Activated T-cell treated with anti-CD3 and anti-CD28 coated beads, Interleukin-2, amount 50 U/mL, for 4 hours (primary cell): ENCODE results near the gene DLG2. TPM values are rescaled to one million over a fixed set of nuclear protein-coding genes. Genes with fewer than 3 reads are reported as not detected.

Experiments
- ATAC-seq, 2 donors: fragments of 200-7000 bp; cut with Tn5 transposase; one replicate each; pipeline ENCODE4 v1.10.0; 2021
- DNase-seq: peaks from one replicate; pipeline ENCODE4 v3.0.0-alpha.2; 2020
- H3K27me3 Mint-ChIP-seq: one replicate; pipeline ENCODE4 v1.8.0; 2021; ENCODE audit warnings: low read depth, mixed read lengths
- H3K36me3 Mint-ChIP-seq: one replicate; pipeline ENCODE4 v1.8.0; 2022; ENCODE audit warnings: mixed read lengths; ENCODE audit not compliant: insufficient read depth
- H3K4me1 Mint-ChIP-seq: one replicate; pipeline ENCODE4 v1.8.0; 2021; ENCODE audit warnings: low read depth, mixed read lengths
- H3K4me3 Mint-ChIP-seq: one replicate; pipeline ENCODE4 v1.8.0; 2021; ENCODE audit warnings: mild to moderate bottlenecking, moderate library complexity, mixed read lengths
- H3K9me3 Mint-ChIP-seq: one replicate; pipeline ENCODE4 v1.8.0; 2021; ENCODE audit warnings: mixed read lengths
- total RNA-seq, 3 donors: library from RNA; stranded (reverse); gene quantifications; one replicate each; pipeline ENCODE4 v1.2.1, GENCODE V29; 2021

Gene DLG2
- total RNA-seq, 3 donors from 2014 or later, result 0.54 to 1.3 (median 0.58) TPM

DNA sequence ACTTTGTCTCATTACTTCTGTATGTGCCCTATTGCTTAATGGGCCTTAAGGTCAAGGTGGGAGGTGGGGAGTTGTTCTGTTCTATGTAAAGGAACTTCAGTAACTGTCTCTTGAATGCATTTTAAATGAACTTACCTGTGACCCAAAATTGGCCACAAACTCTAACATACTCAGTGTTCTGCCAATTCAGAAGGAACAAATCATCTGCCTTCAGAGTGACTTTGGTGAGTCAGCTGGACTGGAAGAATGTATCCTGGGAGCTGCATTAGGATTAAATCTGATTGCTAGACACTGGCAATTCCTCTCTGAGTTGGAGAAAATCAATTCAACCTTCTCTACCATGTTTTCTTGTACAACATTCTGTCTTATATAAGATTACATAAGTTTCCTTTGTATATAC, 1104.8 kb downstream of the DLG2 start:
- ATAC-seq (no peak), DNase-seq (no peak)
- H3K27me3 Mint-ChIP-seq, result no peaks in the 10 kb centered on the region
- no peaks in the 10 kb centered on the region for H3K4me1 Mint-ChIP-seq
- no peaks in the 10 kb centered on the region for H3K36me3 Mint-ChIP-seq
- no peak overlapping the region for H3K4me3 Mint-ChIP-seq
- peaks cover 12% of the 10 kb centered on the region for H3K9me3 Mint-ChIP-seq

DNA sequence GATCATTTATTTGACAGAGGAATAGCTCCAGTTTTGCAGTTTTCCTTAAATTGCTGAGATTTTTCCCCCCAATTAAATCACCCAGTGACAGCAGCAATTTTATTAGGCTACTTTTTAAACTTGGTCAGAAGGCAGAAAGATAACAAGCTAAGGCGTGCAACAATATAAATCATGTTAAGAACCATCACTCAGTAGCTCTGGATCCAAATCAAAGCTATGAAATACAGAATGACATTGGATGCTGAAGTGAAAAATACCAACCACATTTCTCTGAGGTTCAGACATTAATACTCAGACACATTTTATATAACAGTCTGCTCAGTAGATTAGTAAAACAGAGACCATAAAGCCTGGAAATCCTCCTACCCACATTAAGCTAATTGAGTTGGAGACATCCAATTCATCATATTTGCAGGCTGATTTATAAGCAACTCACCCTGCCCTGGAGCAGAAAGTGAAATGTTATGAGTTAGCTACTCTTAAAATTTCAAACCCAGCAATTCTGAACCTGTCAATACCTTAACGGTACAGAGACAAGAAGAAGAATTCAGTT, 1108.4 kb downstream of the DLG2 start:
- Mint-ChIP-seq H3K36me3 (no peaks in the 10 kb centered on the region), H3K4me3 (no peak overlapping the region), H3K27me3 (no peaks in the 10 kb centered on the region), H3K4me1 (no peaks in the 10 kb centered on the region), H3K9me3 (peaks cover under 1% of the 10 kb centered on the region)
- ATAC-seq, result no peak
- DNase-seq, result no peak

DNA sequence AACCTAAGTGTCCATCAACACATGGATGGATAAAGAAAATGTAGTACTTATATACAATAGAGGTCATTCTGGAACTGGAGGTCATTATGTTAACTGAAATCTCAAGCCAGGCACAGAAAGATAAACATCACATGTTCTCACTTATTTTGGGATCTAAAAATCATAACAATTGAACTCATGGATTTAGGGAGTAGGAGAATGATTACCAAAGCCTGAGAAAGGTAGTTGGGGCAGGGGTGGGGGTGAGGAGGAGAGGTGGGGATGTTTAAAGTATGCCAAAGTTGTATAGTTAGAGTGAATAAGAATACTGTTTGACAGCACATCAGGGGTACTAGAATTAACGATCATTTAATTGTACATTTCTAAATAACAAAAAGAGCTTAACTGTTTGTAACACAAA, 1112.7 kb downstream of the DLG2 start:
- H3K36me3 Mint-ChIP-seq, result no peaks in the 10 kb centered on the region
- ATAC-seq (no peak), DNase-seq (no peak)
- peaks cover 8% of the 10 kb centered on the region for H3K9me3 Mint-ChIP-seq
- H3K4me1 Mint-ChIP-seq, result no peaks in the 10 kb centered on the region
- H3K27me3 Mint-ChIP-seq, result no peaks in the 10 kb centered on the region
- no peak overlapping the region for H3K4me3 Mint-ChIP-seq

DNA sequence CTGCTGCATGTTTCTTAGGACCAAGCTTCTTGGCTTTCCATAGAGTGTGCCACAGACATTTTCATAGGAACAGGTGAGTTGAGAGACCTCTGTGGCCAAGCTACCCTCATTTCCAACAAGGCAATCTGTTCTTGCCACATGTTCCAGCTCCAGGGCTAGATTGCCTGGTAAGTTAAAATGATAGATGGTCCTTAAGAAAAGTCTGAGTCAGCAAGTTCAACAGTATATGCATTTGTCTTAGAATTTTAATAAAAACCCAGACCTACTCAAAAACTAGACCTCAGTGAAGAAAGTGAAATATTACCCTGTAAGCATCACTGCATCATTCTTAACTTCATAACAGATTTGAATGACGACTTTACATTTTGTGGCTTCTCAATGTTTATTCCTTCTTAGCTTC, 1123.6 kb downstream of the DLG2 start:
- Mint-ChIP-seq H3K4me1 (no peaks in the 10 kb centered on the region), H3K9me3 (no peaks in the 10 kb centered on the region), H3K36me3 (no peaks in the 10 kb centered on the region), H3K4me3 (no peak overlapping the region), H3K27me3 (no peaks in the 10 kb centered on the region)
- DNase-seq (no peak), ATAC-seq (no peak)

DNA sequence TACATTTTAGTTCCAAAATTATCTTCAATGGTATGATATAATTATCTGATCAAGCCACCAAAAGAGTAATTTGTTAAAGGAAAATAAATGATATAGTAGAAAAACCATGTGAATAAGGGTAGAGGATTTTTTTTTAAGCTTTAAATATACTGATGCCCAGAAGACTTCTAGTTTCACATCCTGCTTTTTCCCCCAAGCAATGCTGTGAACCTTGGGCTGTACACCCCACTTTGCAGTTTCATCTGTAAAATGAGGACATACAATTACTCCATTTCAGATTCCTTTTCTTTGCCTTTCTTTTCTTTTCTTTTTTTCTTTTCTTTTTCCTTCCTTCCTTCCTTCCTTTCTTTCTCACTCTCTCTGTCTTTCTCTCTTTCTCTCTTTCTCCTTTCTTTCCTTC, 1125.4 kb downstream of the DLG2 start:
- DNase-seq, result no peak
- Mint-ChIP-seq H3K36me3 (no peaks in the 10 kb centered on the region), H3K4me1 (no peaks in the 10 kb centered on the region), H3K27me3 (no peaks in the 10 kb centered on the region), H3K9me3 (no peaks in the 10 kb centered on the region), H3K4me3 (no peak overlapping the region)
- ATAC-seq, result no peak

DNA sequence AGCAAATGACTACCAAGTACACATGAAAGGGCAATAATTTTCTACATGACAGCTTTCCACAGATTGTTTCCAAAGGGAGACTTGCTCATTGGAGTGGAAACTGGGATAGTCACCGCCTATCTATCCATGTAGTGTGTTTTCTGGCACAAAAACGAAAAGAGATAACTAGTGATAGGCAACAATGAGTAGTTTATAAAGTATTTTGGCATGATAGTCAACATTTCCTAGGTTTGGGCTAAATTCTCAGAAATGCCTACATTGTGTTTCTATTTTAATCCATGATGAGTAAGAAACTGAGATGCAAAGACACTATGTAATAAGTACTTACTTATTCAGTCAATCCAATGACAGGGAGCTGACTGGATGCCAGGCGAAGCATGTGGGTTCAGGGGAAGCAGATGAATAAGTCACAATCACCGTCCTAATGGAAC, 1129.1 kb downstream of the DLG2 start:
- Mint-ChIP-seq H3K4me1 (no peaks in the 10 kb centered on the region), H3K36me3 (no peaks in the 10 kb centered on the region), H3K9me3 (peaks cover 5% of the 10 kb centered on the region), H3K27me3 (no peaks in the 10 kb centered on the region), H3K4me3 (no peak overlapping the region)
- ATAC-seq (no peak), DNase-seq (no peak)

DNA sequence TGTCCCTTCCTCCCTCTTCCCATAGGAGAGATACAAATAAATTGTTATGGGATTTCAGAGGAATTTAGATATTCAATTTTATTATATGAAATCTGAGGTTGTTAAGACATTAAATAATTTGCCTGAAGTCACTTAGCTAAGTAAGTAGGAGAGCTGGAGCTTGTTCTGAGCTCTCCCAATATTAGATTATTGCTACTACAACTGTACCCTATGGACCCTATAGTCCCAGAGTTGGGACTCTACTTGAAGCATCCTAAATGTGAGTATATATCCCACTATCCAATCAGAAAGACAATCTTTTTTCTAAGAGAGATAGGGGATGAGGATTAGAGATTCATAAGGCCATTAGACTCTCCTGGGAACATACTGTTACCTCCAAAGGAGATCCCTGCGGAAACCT, 1130.0 kb downstream of the DLG2 start:
- Mint-ChIP-seq H3K4me3 (no peak overlapping the region), H3K36me3 (no peaks in the 10 kb centered on the region), H3K4me1 (no peaks in the 10 kb centered on the region), H3K27me3 (no peaks in the 10 kb centered on the region), H3K9me3 (peaks cover 5% of the 10 kb centered on the region)
- ATAC-seq, result no peak
- DNase-seq, result no peak

DNA sequence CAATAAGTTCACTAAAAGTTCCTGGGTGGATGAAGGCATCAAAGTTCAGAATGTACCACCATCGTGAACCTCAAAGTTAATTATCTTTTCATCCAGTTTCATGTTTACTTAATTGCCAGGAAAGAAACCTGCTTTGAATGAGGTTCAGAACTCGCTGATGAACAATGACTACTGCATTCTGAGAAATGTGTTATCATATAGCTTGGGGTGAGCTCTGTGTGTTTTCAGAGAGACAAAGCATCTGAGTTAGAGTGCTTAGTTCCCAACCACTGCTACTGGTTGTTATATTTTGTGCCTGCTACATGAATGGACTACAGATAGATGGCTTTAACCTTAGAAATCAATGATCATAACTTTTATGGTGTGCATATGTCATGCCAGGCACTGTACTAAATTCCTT, 1131.0 kb downstream of the DLG2 start:
- no peaks in the 10 kb centered on the region for H3K27me3 Mint-ChIP-seq
- H3K4me1 Mint-ChIP-seq, result no peaks in the 10 kb centered on the region
- no peaks in the 10 kb centered on the region for H3K36me3 Mint-ChIP-seq
- H3K4me3 Mint-ChIP-seq, result no peak overlapping the region
- ATAC-seq, result no peak
- no peak for DNase-seq
- H3K9me3 Mint-ChIP-seq, result peaks cover 7% of the 10 kb centered on the region

DNA sequence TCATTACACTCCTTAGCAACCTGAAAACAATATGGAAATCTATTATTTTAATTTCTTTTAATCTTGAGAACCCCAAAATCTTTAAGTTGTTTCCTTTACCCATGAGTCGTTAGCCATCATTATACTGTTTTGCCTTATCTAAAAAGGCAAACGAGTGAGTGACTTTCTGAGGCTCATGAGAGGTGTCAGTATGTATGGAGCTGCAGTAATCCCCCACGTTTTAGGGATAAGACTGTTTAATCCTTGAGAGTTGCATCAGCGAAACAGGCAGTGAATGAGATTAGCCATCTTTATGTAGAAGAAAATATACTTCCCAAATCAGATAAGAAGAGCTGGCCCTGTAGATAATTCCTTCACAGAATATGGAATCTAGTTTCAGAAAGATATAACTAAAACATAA, 1147.0 kb downstream of the DLG2 start:
- no peaks in the 10 kb centered on the region for H3K9me3 Mint-ChIP-seq
- DNase-seq (no peak), ATAC-seq (no peak)
- no peaks in the 10 kb centered on the region for H3K36me3 Mint-ChIP-seq
- no peaks in the 10 kb centered on the region for H3K4me1 Mint-ChIP-seq
- H3K27me3 Mint-ChIP-seq, result no peaks in the 10 kb centered on the region
- H3K4me3 Mint-ChIP-seq, result no peak overlapping the region

DNA sequence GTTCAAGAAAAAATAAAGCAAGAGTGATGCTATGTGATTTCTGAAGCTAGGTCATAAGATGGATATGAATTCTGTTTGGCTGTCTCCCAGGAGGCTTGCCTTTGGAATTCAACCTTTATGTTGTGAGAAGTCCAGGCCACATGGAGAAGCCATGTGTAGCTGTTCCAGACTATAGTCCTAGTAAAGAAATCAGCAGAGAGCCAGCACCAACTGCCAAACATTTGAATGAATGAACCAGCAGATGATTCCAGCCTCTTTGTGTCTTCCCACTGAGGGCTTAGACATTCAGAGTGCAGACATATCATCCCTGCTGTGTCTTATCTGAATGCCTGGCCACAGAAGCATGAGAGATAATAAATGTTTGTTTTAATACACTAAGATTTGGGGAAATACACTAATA, 1150.6 kb downstream of the DLG2 start:
- H3K36me3 Mint-ChIP-seq, result no peaks in the 10 kb centered on the region
- no peak for ATAC-seq

DNA sequence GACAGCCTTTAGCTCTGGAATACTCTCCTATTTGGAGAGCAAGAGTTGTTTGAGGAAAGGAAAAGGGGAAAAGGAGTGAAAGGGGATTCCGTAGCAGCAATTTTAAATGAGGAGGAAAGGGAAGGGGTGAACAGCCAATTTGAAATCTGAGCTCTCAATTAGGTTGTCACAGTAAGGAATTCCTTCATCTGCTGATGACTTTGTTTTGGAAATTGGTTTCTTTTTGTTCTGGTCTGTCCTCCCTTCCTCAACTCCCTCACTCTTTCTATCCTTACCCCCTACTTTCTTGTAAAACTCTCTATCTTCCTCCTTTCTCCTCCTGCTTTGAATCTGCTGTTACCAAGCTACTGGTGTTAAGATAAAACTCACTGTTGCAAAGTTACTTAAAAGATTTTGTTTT, 1155.6 kb downstream of the DLG2 start:
- no peak for ATAC-seq
- Mint-ChIP-seq H3K36me3 (no peaks in the 10 kb centered on the region), H3K4me1 (no peaks in the 10 kb centered on the region), H3K4me3 (no peak overlapping the region), H3K9me3 (peaks cover 8% of the 10 kb centered on the region), H3K27me3 (no peaks in the 10 kb centered on the region)
- DNase-seq, result no peak

More for the DNA sequence above, 1150.6 kb downstream of the DLG2 start:
- Mint-ChIP-seq H3K9me3 (no peaks in the 10 kb centered on the region), H3K4me3 (no peak overlapping the region), H3K4me1 (no peaks in the 10 kb centered on the region), H3K27me3 (no peaks in the 10 kb centered on the region)
- no peak for DNase-seq

DNA sequence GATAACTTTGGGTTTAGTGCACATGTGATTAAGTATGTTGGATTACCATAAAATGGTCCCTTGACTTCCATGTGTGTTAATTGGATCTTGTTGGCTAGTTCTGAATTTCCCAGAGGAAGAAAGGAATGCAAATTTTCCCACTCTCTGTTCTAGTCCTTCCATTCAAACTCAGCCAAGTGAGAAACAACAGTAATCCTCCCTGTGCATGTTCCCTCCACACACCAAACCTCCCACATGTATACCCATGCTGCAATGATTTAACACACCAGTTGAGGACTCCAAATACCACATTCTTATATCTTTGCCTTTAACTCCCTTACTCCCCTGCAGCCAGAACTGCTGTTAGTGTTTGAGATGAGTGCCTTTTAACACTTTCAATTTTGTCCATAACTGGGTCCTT, 1158.9 kb downstream of the DLG2 start:
- H3K4me3 Mint-ChIP-seq, result no peak overlapping the region

DNA sequence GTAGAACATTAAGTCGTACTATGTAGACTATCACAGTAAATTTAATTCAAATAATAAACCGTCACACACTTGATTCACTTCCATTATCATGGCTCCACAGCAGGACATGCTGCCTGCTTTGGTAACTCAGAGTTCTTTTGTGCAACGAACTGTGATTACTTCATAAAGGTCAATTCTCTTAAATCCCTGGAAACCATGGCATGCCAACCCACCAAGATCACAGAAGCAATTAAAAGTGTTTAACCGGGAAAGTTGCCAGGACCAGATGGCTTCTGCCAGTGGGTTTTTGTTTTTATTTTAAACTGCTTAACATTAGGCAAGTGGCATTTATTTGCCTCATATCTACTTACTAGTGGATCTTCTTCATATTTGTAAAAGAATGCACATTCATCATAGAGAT, 1162.1 kb downstream of the DLG2 start:
- Mint-ChIP-seq H3K27me3 (no peaks in the 10 kb centered on the region), H3K4me1 (no peaks in the 10 kb centered on the region), H3K9me3 (peaks cover 11% of the 10 kb centered on the region), H3K36me3 (no peaks in the 10 kb centered on the region), H3K4me3 (no peak overlapping the region)
- DNase-seq (no peak), ATAC-seq (no peak)

More for the DNA sequence above, 1158.9 kb downstream of the DLG2 start:
- ATAC-seq (no peak), DNase-seq (no peak)
- Mint-ChIP-seq H3K36me3 (no peaks in the 10 kb centered on the region), H3K9me3 (peaks cover 13% of the 10 kb centered on the region), H3K27me3 (no peaks in the 10 kb centered on the region), H3K4me1 (no peaks in the 10 kb centered on the region)

DNA sequence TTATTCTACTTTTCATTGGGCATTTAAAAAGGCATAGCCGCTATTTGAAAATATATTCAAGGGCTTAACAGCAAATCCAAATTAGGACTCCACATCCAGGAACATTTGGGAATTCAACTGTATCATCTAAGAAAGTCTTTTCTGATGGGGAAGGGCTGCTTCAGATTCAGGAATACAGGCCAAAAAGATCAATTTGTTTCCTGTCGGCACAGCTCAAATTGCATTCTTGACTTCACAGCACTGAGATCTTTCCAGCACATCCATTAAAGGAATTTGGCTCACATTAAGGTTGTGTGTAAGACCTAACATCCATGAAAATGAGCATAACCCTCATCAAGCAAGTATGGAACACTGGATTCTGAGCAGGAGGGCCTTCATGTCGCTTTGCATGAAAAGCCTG, 1171.5 kb downstream of the DLG2 start:
- ATAC-seq (no peak), DNase-seq (no peak)
- H3K4me1 Mint-ChIP-seq, result no peaks in the 10 kb centered on the region
- H3K4me3 Mint-ChIP-seq, result no peak overlapping the region
- peaks cover 18% of the 10 kb centered on the region for H3K9me3 Mint-ChIP-seq
- no peaks in the 10 kb centered on the region for H3K27me3 Mint-ChIP-seq
- no peaks in the 10 kb centered on the region for H3K36me3 Mint-ChIP-seq

DNA sequence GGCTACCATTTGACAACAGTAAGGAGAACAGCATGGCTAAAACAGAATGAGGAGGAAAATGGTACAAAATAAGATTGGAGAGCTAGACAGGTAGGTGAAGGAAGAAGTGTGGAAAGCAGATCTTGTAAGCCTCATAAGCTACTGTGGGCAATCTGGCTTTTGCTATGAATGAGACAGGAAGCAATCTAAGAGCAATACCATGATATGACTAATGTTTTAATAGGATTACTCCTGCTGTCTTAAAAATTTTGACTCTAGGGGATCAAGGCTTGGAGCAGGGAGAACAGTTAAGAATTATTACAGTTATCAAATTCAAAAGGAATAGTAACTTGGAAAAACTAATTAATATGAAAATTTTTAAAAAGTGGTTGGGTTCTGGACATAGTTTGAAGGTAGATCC, 1174.9 kb downstream of the DLG2 start:
- DNase-seq, result no peak
- Mint-ChIP-seq H3K4me1 (no peaks in the 10 kb centered on the region), H3K27me3 (no peaks in the 10 kb centered on the region), H3K4me3 (no peak overlapping the region), H3K36me3 (no peaks in the 10 kb centered on the region), H3K9me3 (peaks cover 18% of the 10 kb centered on the region)
- ATAC-seq, result no peak

DNA sequence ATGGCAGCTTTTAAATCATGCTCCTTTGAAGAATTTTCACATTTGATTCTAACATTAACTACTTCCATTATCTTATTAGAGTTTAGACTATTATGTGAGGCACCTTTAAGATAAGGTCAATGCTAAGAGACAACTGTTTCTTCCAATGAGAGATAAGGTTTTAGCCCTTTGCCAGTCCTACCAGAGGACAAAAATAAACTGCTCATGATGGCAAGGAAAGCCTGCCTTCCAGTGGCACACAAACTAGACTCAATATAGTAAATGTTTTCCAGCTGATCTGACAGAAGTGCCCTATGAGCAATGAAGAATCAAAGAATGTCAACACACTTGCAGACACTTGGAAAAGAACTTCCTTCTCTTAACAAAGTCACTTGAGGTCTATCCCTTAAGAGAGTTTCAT, 1188.6 kb downstream of the DLG2 start:
- Mint-ChIP-seq H3K9me3 (peaks cover 4% of the 10 kb centered on the region), H3K27me3 (no peaks in the 10 kb centered on the region), H3K4me1 (no peaks in the 10 kb centered on the region), H3K36me3 (no peaks in the 10 kb centered on the region), H3K4me3 (no peak overlapping the region)
- DNase-seq (no peak), ATAC-seq (no peak)
